Measurements from ENCODE around the gene C11orf91.

The C11orf91 gene

GRCh38 chr11:33741806-33742205, 41.2 kb upstream of the C11orf91 start:
- Histone ChIP-seq H3K4me3 (ENCODE audit: low read length) (no peak overlapping the region), H2AFZ (ENCODE audit: low read depth, low read length) (no peak overlapping the region), H3K79me2 (ENCODE audit: low read length) (no peaks in the 10 kb centered on the region), H3K27ac (ENCODE audit: low read length) (no peak overlapping the region), H3K4me2 (ENCODE audit: low read length) (no peak overlapping the region), H3K27me3 (ENCODE audit: low read depth, low read length) (no peaks in the 10 kb centered on the region), H3K9me3 (ENCODE audit: insufficient read depth, low read length) (no peaks in the 10 kb centered on the region), H4K20me1 (ENCODE audit: insufficient read depth, low read length) (peaks cover 4% of the 10 kb centered on the region; the same call in 1 of the 2 replicates), H3K4me1 (ENCODE audit: low read length) (peaks cover 18% of the 10 kb centered on the region), H3K9ac (ENCODE audit: low read length) (no peak overlapping the region), H3K36me3 (replicated peaks; ENCODE audit: low read depth, low read length) (peaks cover 1% of the 10 kb centered on the region)
- TF ChIP-seq EZH2phosphoT487 (IDR thresholded peaks at IDR 0.05; ENCODE audit: low read depth) (no peak), CTCF (IDR thresholded peaks at IDR 0.05; ENCODE audit: low read depth, low read length) (no peak)

GRCh38 chr11:33737362-33737821, 36.8 kb upstream of the C11orf91 start:
- Histone ChIP-seq H3K4me1 (ENCODE audit: low read length) (peaks cover 46% of the 10 kb centered on the region), H3K27ac (ENCODE audit: low read length) (no peak overlapping the region), H4K20me1 (ENCODE audit: insufficient read depth, low read length) (no peaks in the 10 kb centered on the region), H2AFZ (ENCODE audit: low read depth, low read length) (0 out of 2 replicates have a peak overlapping the region, but pooled peaks have one; percentile 66), H3K4me3 (ENCODE audit: low read length) (no peak overlapping the region), H3K27me3 (ENCODE audit: low read depth, low read length) (no peaks in the 10 kb centered on the region), H3K9ac (ENCODE audit: low read length) (no peak overlapping the region), H3K79me2 (ENCODE audit: low read length) (peaks cover 29% of the 10 kb centered on the region), H3K4me2 (ENCODE audit: low read length) (no peak overlapping the region), H3K9me3 (ENCODE audit: insufficient read depth, low read length) (no peaks in the 10 kb centered on the region), H3K36me3 (replicated peaks; ENCODE audit: low read depth, low read length) (peaks cover 15% of the 10 kb centered on the region)
- TF ChIP-seq CTCF (IDR thresholded peaks at IDR 0.05; ENCODE audit: low read depth, low read length), result no peak
- no peak for TF ChIP-seq EZH2phosphoT487 (IDR thresholded peaks at IDR 0.05; ENCODE audit: low read depth)

- peak within 1 kb of the TSS; percentile 66; the same call in 1 of the 2 replicates for H2AFZ ChIP-seq (ENCODE audit: low read depth, low read length)
- H4K20me1 ChIP-seq (ENCODE audit: insufficient read depth, low read length), result peaks cover 4% of the 10 kb centered on the region; the same call in 1 of the 2 replicates
- H3K9ac ChIP-seq (ENCODE audit: low read length), result peak within 1 kb of the TSS; percentile 86
- peaks cover 21% of the 10 kb centered on the region for H3K36me3 ChIP-seq (replicated peaks; ENCODE audit: low read depth, low read length)
- H3K4me3 ChIP-seq (ENCODE audit: low read length), result peak within 1 kb of the TSS; percentile 78
- TF ChIP-seq CTCF (IDR thresholded peaks at IDR 0.05; ENCODE audit: low read depth, low read length) (no peak), EZH2phosphoT487 (IDR thresholded peaks at IDR 0.05; ENCODE audit: low read depth) (no peak)
- peaks cover 41% of the 10 kb centered on the region for H3K79me2 ChIP-seq (ENCODE audit: low read length)
- no peaks in the 10 kb centered on the region for H3K27me3 ChIP-seq (ENCODE audit: low read depth, low read length)
- peak within 1 kb of the TSS; percentile 41 for H3K27ac ChIP-seq (ENCODE audit: low read length)
- peak within 1 kb of the TSS; percentile 92 for H3K4me2 ChIP-seq (ENCODE audit: low read length)
- H3K4me1 ChIP-seq (ENCODE audit: low read length), result peaks cover 46% of the 10 kb centered on the region
- no peaks in the 10 kb centered on the region for H3K9me3 ChIP-seq (ENCODE audit: insufficient read depth, low read length)
Measured at GRCh38 chr11:33736148-33736812, 35.7 kb upstream of the C11orf91 start, which contains the start of gene CD59. TSS of gene CD59 (minus strand) at chr11:33736423. CDS start at chr11:33722445, 13,978 bp downstream.

- Histone ChIP-seq H3K4me2 (ENCODE audit: low read length) (peak overlapping the region; percentile 92), H3K27ac (ENCODE audit: low read length) (peak overlapping the region; percentile 41), H3K9ac (ENCODE audit: low read length) (peak overlapping the region; percentile 86), H3K4me3 (ENCODE audit: low read length) (peak overlapping the region; percentile 78), H3K4me1 (ENCODE audit: low read length) (peaks cover 43% of the 10 kb centered on the region), H3K9me3 (ENCODE audit: insufficient read depth, low read length) (no peaks in the 10 kb centered on the region), H4K20me1 (ENCODE audit: insufficient read depth, low read length) (peaks cover 6% of the 10 kb centered on the region; the same call in 1 of the 2 replicates), H2AFZ (ENCODE audit: low read depth, low read length) (peak overlapping the region; percentile 58; the same call in 1 of the 2 replicates), H3K36me3 (replicated peaks; ENCODE audit: low read depth, low read length) (peaks cover 21% of the 10 kb centered on the region), H3K79me2 (ENCODE audit: low read length) (peaks cover 48% of the 10 kb centered on the region), H3K27me3 (ENCODE audit: low read depth, low read length) (no peaks in the 10 kb centered on the region)
- TF ChIP-seq CTCF (IDR thresholded peaks at IDR 0.05; ENCODE audit: low read depth, low read length), result no peak
- no peak for TF ChIP-seq EZH2phosphoT487 (IDR thresholded peaks at IDR 0.05; ENCODE audit: low read depth)
Measured at GRCh38 chr11:33735271-33736147, 34.9 kb upstream of the C11orf91 start.
